H9 (cell line): Measurements from ENCODE around the gene CD248. TPM values are rescaled to one million over a fixed set of nuclear protein-coding genes. Genes with fewer than 3 reads are reported as not detected.

ENCODE experiments used
- DNase-seq: peaks from one replicate; pipeline ENCODE4 v3.0.0-alpha.2; 2017
- H2AFZ ChIP-seq: one replicate; pipeline ENCODE4 v1.6.1; 2013; ENCODE audit warnings: mild to moderate bottlenecking, low read length, control low read depth, moderate library complexity
- H2AK5ac ChIP-seq: 2 replicates; pipeline ENCODE4 v1.6.1; 2013; ENCODE audit warnings: low read length, control low read depth, mixed read lengths; ENCODE audit not compliant: insufficient read length
- H2BK120ac ChIP-seq: one replicate; pipeline ENCODE4 v1.6.1; 2013; ENCODE audit warnings: low read depth, mild to moderate bottlenecking, low read length, control low read depth, inconsistent platforms; ENCODE audit not compliant: poor library complexity, severe bottlenecking
- H2BK12ac ChIP-seq: 2 replicates; pipeline ENCODE4 v1.6.1; 2013; ENCODE audit warnings: low read length, control low read depth, mixed read lengths, low read depth; ENCODE audit not compliant: insufficient read length
- H2BK15ac ChIP-seq: 2 replicates; pipeline ENCODE4 v1.6.1; 2013; ENCODE audit warnings: low read depth, low read length, control low read depth
- H2BK20ac ChIP-seq: one replicate; pipeline ENCODE4 v1.6.1; 2013; ENCODE audit warnings: low read depth, mild to moderate bottlenecking, low read length, control low read depth, inconsistent platforms; ENCODE audit not compliant: poor library complexity, severe bottlenecking
- H2BK5ac ChIP-seq: 2 replicates; pipeline ENCODE4 v1.6.1; 2013; ENCODE audit warnings: low read length, control low read depth, mixed read lengths; ENCODE audit not compliant: insufficient read length
- H3K14ac ChIP-seq: 2 replicates; pipeline ENCODE4 v1.6.1; 2013; ENCODE audit warnings: low read length, control low read depth; ENCODE audit not compliant: insufficient read depth
- H3K18ac ChIP-seq: 2 replicates; pipeline ENCODE4 v1.6.1; 2013; ENCODE audit warnings: low read depth, mild to moderate bottlenecking, mixed read lengths, low read length, control low read depth; ENCODE audit not compliant: insufficient read length
- H3K23ac ChIP-seq: 2 replicates; pipeline ENCODE4 v1.6.1; 2013; ENCODE audit warnings: low read length, control low read depth, mixed read lengths, low read depth; ENCODE audit not compliant: insufficient read length
- H3K23me2 ChIP-seq: 2 replicates; pipeline ENCODE4 v1.6.1; 2013; ENCODE audit warnings: low read depth, mild to moderate bottlenecking, mixed read lengths, low read length, control low read depth; ENCODE audit not compliant: insufficient read length, poor library complexity, severe bottlenecking
- H3K27ac ChIP-seq: 2 replicates; pipeline ENCODE4 v1.5.1; 2013; ENCODE audit warnings: low read length, control low read depth, mixed read lengths, low read depth; ENCODE audit not compliant: insufficient read length
- H3K27me3 ChIP-seq: 2 replicates; pipeline ENCODE4 v1.6.1; 2013; ENCODE audit warnings: low read length, control low read depth, inconsistent platforms; ENCODE audit not compliant: insufficient read depth
- H3K4ac ChIP-seq: 2 replicates; pipeline ENCODE4 v1.6.1; 2013; ENCODE audit warnings: low read depth, mild to moderate bottlenecking, control low read depth, inconsistent platforms, low read length, moderate library complexity
- H3K4me1 ChIP-seq: 2 replicates; pipeline ENCODE4 v1.6.1; 2013; ENCODE audit warnings: low read length, control low read depth, inconsistent platforms; ENCODE audit not compliant: insufficient read depth
- H3K4me2 ChIP-seq: 2 replicates; pipeline ENCODE4 v1.6.1; 2013; ENCODE audit warnings: low read length, control low read depth, mixed read lengths; ENCODE audit not compliant: insufficient read length, insufficient read depth
- H3K56ac ChIP-seq: 2 replicates; pipeline ENCODE4 v1.6.1; 2013; ENCODE audit warnings: low read depth, mild to moderate bottlenecking, mixed read lengths, low read length, control low read depth; ENCODE audit not compliant: insufficient read length
- H3K79me1 ChIP-seq: 2 replicates; pipeline ENCODE4 v1.6.1; 2013; ENCODE audit warnings: low read depth, mild to moderate bottlenecking, moderate library complexity, low read length, control low read depth, inconsistent platforms; ENCODE audit not compliant: insufficient read depth, poor library complexity, severe bottlenecking
- H3K79me2 ChIP-seq: 2 replicates; pipeline ENCODE4 v1.6.1; 2013; ENCODE audit warnings: low read length, control low read depth, inconsistent platforms; ENCODE audit not compliant: insufficient read depth
- H3K9ac ChIP-seq: 2 replicates; pipeline ENCODE4 v1.6.1; 2013; ENCODE audit warnings: low read length, control low read depth, mixed read lengths; ENCODE audit not compliant: insufficient read length; ENCODE audit errors: extremely low read depth
- H3K9me3 ChIP-seq: one replicate; pipeline ENCODE4 v1.6.1; 2013; ENCODE audit warnings: low read depth, low read length, inconsistent platforms; ENCODE audit not compliant: control insufficient read depth
- H3T11ph ChIP-seq: one replicate; pipeline ENCODE4 v1.6.1; 2013; ENCODE audit warnings: mild to moderate bottlenecking, low read length, control low read depth, inconsistent platforms
- H4K20me1 ChIP-seq: one replicate; pipeline ENCODE4 v1.6.1; 2013; ENCODE audit not compliant: control insufficient read depth, insufficient read length, insufficient read depth
- H4K5ac ChIP-seq: 2 replicates; pipeline ENCODE4 v1.6.1; 2013; ENCODE audit warnings: low read depth, mild to moderate bottlenecking, mixed read lengths, low read length, control low read depth; ENCODE audit not compliant: insufficient read length
- H4K8ac ChIP-seq: replicated peaks from 2 replicates; pipeline ENCODE4 v1.6.1; 2013; ENCODE audit warnings: low read length, control low read depth, mixed read lengths, low read depth; ENCODE audit not compliant: insufficient read length
- H4K91ac ChIP-seq: 2 replicates; pipeline ENCODE4 v1.6.1; 2013; ENCODE audit warnings: low read depth, mild to moderate bottlenecking, moderate library complexity, mixed read lengths, low read length, control low read depth; ENCODE audit not compliant: insufficient read length
- H3K27ac Mint-ChIP-seq, 3 experiments: 2 replicates in 2 of 3; 3 replicates in 1 of 3; pipeline ENCODE4 v1.8.0; 2020 to 2021; ENCODE audit warnings: mixed read lengths in 3 of 3, mild to moderate bottlenecking in 1 of 3, moderate library complexity in 1 of 3
- H3K27me3 Mint-ChIP-seq: 2 replicates; pipeline ENCODE4 v1.8.0; 2021; ENCODE audit warnings: low read depth, mild to moderate bottlenecking, moderate library complexity, mixed read lengths
- H3K36me3 Mint-ChIP-seq, 3 experiments: 2 replicates in 2 of 3; 3 replicates in 1 of 3; pipeline ENCODE4 v1.8.0; 2020 to 2021; ENCODE audit warnings: low read depth in 3 of 3, mixed read lengths in 3 of 3; ENCODE audit not compliant: insufficient read depth in 1 of 3
- H3K4me1 Mint-ChIP-seq, 2 experiments: 2 replicates each; pipeline ENCODE4 v1.8.0; 2020; ENCODE audit warnings: mixed read lengths in 2 of 2
- H3K4me3 Mint-ChIP-seq, 2 experiments: 2 replicates in 1 of 2; 3 replicates in 1 of 2; pipeline ENCODE4 v1.8.0; 2020 to 2021; ENCODE audit warnings: mild to moderate bottlenecking in 2 of 2, mixed read lengths in 2 of 2, moderate library complexity in 1 of 2
- H3K9me3 Mint-ChIP-seq, 2 experiments: 2 replicates in 1 of 2; 3 replicates in 1 of 2; pipeline ENCODE4 v1.8.0; 2020; ENCODE audit warnings: mild to moderate bottlenecking in 2 of 2, mixed read lengths in 2 of 2, moderate library complexity in 1 of 2
- CTCF ChIP-seq: fragments of 200-600 bp; sonication (generic); conservative IDR thresholded peaks from 3 replicates; pipeline ENCODE4 v1.8.0; 2021; ENCODE audit warnings: antibody characterized with exemption, mild to moderate bottlenecking
- WGBS: extraction: QIAGEN DNeasy Blood & Tissue Kit; methylation state at CpG from one replicate; pipeline ENCODE4 v1.1.7; 2013; ENCODE audit warnings: missing lambda C conversion rate, low lambda C conversion rate, mixed read lengths; ENCODE audit not compliant: insufficient read length; ENCODE audit errors: extremely low coverage; 5-methylcytosine and 5-hydroxymethylcytosine counted together
- total RNA-seq: library from RNA; stranded (reverse); gene quantifications from 2 replicates; pipeline ENCODE4 v1.2.1, GENCODE V29; 2021

Gene CD248
- total RNA-seq, 1 experiment from 2014 or later = 1.5 TPM

DNA sequence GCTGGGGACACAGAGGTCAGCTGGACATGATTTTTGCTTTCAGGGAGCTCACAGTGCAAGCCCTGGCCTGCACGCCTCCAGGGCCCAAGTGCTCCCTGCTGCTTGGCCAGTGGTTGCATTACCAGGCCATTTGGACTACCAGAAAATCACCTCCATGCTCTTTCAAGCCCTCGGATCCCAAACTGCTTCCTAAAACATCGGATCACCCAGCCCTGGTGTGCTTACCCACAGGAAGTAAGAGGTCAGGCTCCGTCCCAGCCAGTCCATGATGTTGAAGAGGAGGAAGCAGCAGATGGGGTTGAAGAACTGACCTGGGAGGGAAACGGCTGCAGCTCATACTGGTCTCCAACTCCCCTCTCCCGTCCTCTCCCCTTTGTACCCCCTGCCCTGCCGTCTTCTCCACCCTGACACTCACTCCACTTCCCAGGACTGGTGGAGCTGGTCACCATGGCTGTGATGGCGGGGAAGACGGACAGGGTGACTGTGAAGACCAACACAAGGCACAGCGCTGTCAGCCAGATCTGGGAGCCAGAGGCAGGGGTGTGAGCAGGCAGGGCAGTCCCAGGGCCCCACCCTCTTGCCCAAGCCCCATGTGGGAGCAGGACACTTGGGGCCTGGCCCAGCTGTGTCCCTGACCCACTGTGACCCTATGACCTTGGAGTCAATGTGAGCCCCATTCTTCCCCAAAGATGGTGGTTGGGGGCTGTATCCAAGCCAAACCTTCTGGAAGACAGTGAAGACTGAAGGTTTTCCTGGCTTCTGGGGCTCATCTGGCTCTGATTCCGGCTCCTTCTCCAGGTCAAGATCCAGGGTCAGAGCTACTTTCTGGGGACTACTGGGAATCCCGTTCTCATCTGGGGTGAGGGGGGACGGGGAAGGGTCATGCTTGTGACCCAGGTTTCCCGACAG is 49.1 kb upstream of the CD248 start:
- Mint-ChIP-seq H3K4me1 (peaks cover 10 to 16% of the 10 kb centered on the region in 2 experiments), H3K9me3 (no peaks in the 10 kb centered on the region)

More for the DNA sequence above, 49.1 kb upstream of the CD248 start:
- Histone ChIP-seq H2BK15ac (no peak overlapping the region), H3T11ph (no peak overlapping the region), H2BK20ac (no peak overlapping the region), H4K8ac (no peak overlapping the region), H4K5ac (no peak overlapping the region), H2AFZ (no peak overlapping the region), H3K4ac (no peak overlapping the region), H4K91ac (no peak overlapping the region), H3K18ac (no peak overlapping the region), H2BK120ac (no peak overlapping the region), H3K4me2 (no peak overlapping the region), H3K14ac (no peak overlapping the region; the same call in 1 of the 2 replicates), H2AK5ac (no peak overlapping the region), H3K23ac (no peak overlapping the region), H3K56ac (no peak overlapping the region), H3K27ac (no peak overlapping the region), H3K9me3 (no peaks in the 10 kb centered on the region), H3K23me2 (peaks cover 5% of the 10 kb centered on the region), H3K9ac (no peak overlapping the region), H2BK12ac (no peak overlapping the region), H4K20me1 (no peaks in the 10 kb centered on the region), H3K79me2 (no peaks in the 10 kb centered on the region; the same call in 1 of the 2 replicates), H3K4me1 (no peaks in the 10 kb centered on the region), H3K79me1 (no peaks in the 10 kb centered on the region), H2BK5ac (no peak overlapping the region), H3K27me3 (no peaks in the 10 kb centered on the region)
- H3K4me3 Mint-ChIP-seq = no peak overlapping the region
- no peak for DNase-seq
- no peaks in the 10 kb centered on the region; the same call in 1 of the 2 replicates for H3K27me3 Mint-ChIP-seq
- no CpG with 5 or more reads among the region's 14 CpGs for WGBS
- TF ChIP-seq CTCF = no peak
- peaks cover 46 to 81% (median 68%) of the 10 kb centered on the region in 3 experiments for H3K36me3 Mint-ChIP-seq
- peak overlapping the region; percentile 53 to 90 (median 65); a peak in 4 of 7 replicates for H3K27ac Mint-ChIP-seq
